ENCODE measurements around the gene SLC25A4. TPM values are rescaled to one million over a fixed set of nuclear protein-coding genes. Genes with fewer than 3 reads are reported as not detected.
A peak's percentile ranks its signal among the peaks of the same experiment; 100 is the strongest.
"Not testable (repeated sequence)": the region's sequence is repeated elsewhere in the genome, so short reads cannot be mapped to it uniquely, and the experiment has no call there.

The SLC25A4 gene
- 13.2 and 23.3 TPM in 2 replicates for total RNA-seq (2014; rRNA removed; shearing (Covaris generic); ENCODE audit: low replicate concordance)

GRCh38 chr4:185142912-185143600 is at the start of gene SLC25A4:
Gene SLC25A4 (plus strand): TSS chr4:185143266. CDS start chr4:185143373, 107 bp downstream.
- in situ Hi-C loops (cut with HindIII; ENCODE audit: low pct_unique_long_range_greater_than_20kb, low sequenced_read_pairs): no loop called here
- peak; percentile 87 for DNase-seq (ENCODE audit: low read depth)

GRCh38 chr4:185093603-185094002 is 49.5 kb upstream of the SLC25A4 start:
- DNase-seq (ENCODE audit: low read depth): peak; percentile 13
- in situ Hi-C loops (cut with HindIII; ENCODE audit: low pct_unique_long_range_greater_than_20kb, low sequenced_read_pairs): no loop called here

- DNase-seq (ENCODE audit: low read depth): peak; percentile 27
- in situ Hi-C loops (cut with HindIII; ENCODE audit: low pct_unique_long_range_greater_than_20kb, low sequenced_read_pairs): no loop called here
Measured at GRCh38 chr4:185096032-185096653, 46.9 kb upstream of the SLC25A4 start.

- DNase-seq (ENCODE audit: low read depth): no peak
- in situ Hi-C loops (cut with HindIII; ENCODE audit: low pct_unique_long_range_greater_than_20kb, low sequenced_read_pairs): no loop called here
Measured at GRCh38 chr4:185098474-185098873, 44.6 kb upstream of the SLC25A4 start.

- no peak for DNase-seq (ENCODE audit: low read depth)
- in situ Hi-C loops (cut with HindIII; ENCODE audit: low pct_unique_long_range_greater_than_20kb, low sequenced_read_pairs): no loop called here
Measured at GRCh38 chr4:185099024-185099682, 43.9 kb upstream of the SLC25A4 start.

GRCh38 chr4:185099940-185100339 is 43.1 kb upstream of the SLC25A4 start:
- in situ Hi-C loops (cut with HindIII; ENCODE audit: low pct_unique_long_range_greater_than_20kb, low sequenced_read_pairs): no loop called here

GRCh38 chr4:185100423-185100822 is 42.6 kb upstream of the SLC25A4 start:
- in situ Hi-C loops (cut with HindIII; ENCODE audit: low pct_unique_long_range_greater_than_20kb, low sequenced_read_pairs): no loop called here
- no peak for DNase-seq (ENCODE audit: low read depth)

More at GRCh38 chr4:185099940-185100339, 43.1 kb upstream of the SLC25A4 start:
- no peak for DNase-seq (ENCODE audit: low read depth)

- no peak for DNase-seq (ENCODE audit: low read depth)
- in situ Hi-C loops (cut with HindIII; ENCODE audit: low pct_unique_long_range_greater_than_20kb, low sequenced_read_pairs): no loop called here
Measured at GRCh38 chr4:185101354-185101890, 41.6 kb upstream of the SLC25A4 start.

GRCh38 chr4:185104733-185105132 is 38.3 kb upstream of the SLC25A4 start:
- in situ Hi-C loops (cut with HindIII; ENCODE audit: low pct_unique_long_range_greater_than_20kb, low sequenced_read_pairs): no loop called here
- no peak for DNase-seq (ENCODE audit: low read depth)

- no peak for DNase-seq (ENCODE audit: low read depth)
- in situ Hi-C loops (cut with HindIII; ENCODE audit: low pct_unique_long_range_greater_than_20kb, low sequenced_read_pairs): no loop called here
Measured at GRCh38 chr4:185106353-185106752, 36.7 kb upstream of the SLC25A4 start.

- in situ Hi-C loops (cut with HindIII; ENCODE audit: low pct_unique_long_range_greater_than_20kb, low sequenced_read_pairs); DNase-seq (ENCODE audit: low read depth): not testable (repeated sequence)
Measured at GRCh38 chr4:185107574-185107973, 35.5 kb upstream of the SLC25A4 start.

GRCh38 chr4:185108185-185108584 is 34.9 kb upstream of the SLC25A4 start:
- in situ Hi-C loops (cut with HindIII; ENCODE audit: low pct_unique_long_range_greater_than_20kb, low sequenced_read_pairs): no loop called here
- DNase-seq (ENCODE audit: low read depth): no peak

GRCh38 chr4:185108669-185109068 is 34.4 kb upstream of the SLC25A4 start:
- in situ Hi-C loops (cut with HindIII; ENCODE audit: low pct_unique_long_range_greater_than_20kb, low sequenced_read_pairs): no loop called here
- peak; percentile 56 for DNase-seq (ENCODE audit: low read depth)

GRCh38 chr4:185109736-185110135 is 33.3 kb upstream of the SLC25A4 start:
- in situ Hi-C loops (cut with HindIII; ENCODE audit: low pct_unique_long_range_greater_than_20kb, low sequenced_read_pairs): no loop called here
- no peak for DNase-seq (ENCODE audit: low read depth)

- in situ Hi-C loops (cut with HindIII; ENCODE audit: low pct_unique_long_range_greater_than_20kb, low sequenced_read_pairs): no loop called here
- no peak for DNase-seq (ENCODE audit: low read depth)
Measured at GRCh38 chr4:185110375-185110823, 32.7 kb upstream of the SLC25A4 start.

GRCh38 chr4:185112104-185112503 is 31.0 kb upstream of the SLC25A4 start:
- in situ Hi-C loops (cut with HindIII; ENCODE audit: low pct_unique_long_range_greater_than_20kb, low sequenced_read_pairs): no loop called here
- peak; percentile 90 for DNase-seq (ENCODE audit: low read depth)

GRCh38 chr4:185113340-185113739 is 29.7 kb upstream of the SLC25A4 start:
- in situ Hi-C loops (cut with HindIII; ENCODE audit: low pct_unique_long_range_greater_than_20kb, low sequenced_read_pairs): no loop called here
- DNase-seq (ENCODE audit: low read depth): no peak

- in situ Hi-C loops (cut with HindIII; ENCODE audit: low pct_unique_long_range_greater_than_20kb, low sequenced_read_pairs): no loop called here
- DNase-seq (ENCODE audit: low read depth): peak; percentile 92
Measured at GRCh38 chr4:185115827-185116232, 27.2 kb upstream of the SLC25A4 start.

Measured in Caki2 (cell line).